ENCODE results near the gene DBNL. TPM values are rescaled to one million over a fixed set of nuclear protein-coding genes. Genes with fewer than 3 reads are reported as not detected.

DBNL gene
- total RNA-seq, 1 experiment from 2014 or later: 183 TPM

DNA sequence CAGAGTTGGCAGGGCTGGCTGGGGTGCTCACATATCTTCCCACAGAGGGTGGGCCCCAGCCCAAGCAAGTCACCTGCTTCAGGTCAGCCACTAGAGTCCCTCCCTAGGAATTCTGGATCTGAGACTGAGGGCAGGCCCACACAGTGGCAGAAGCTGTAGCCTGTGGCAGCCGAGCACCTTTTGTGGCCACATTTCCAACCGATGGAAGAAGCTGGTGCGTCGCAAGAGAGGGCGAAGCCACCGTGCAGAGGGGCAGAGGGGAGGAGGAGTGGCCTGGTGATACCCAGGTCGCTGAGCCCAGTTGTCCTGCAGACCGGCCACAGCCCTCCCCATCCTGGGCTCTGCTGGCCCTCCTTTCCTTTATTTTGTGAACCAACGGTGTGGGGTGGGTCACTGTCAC, 32.6 kb downstream of the DBNL start:
- no peak for DNase-seq (ENCODE audit: low read depth)

DNA sequence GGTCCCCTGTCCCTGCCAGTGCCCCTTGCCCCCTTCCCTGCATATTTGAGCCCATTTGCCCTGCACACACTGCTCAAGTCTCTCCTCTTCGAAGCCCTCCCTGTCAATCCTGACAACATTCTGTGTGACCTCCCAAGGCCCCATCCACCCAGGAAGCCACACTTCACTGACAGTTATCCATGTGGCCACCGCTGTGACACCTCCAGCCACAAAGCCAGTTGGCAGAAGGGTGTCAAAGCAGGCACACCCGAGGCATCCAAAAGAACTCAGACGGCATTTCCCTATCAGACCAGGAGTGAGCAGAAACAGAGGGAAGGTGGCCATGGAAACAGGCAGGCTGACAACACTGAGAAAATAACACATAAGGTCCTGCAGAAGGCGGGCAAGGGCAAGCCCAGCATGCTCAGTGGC, 33.2 kb downstream of the DBNL start:
- DNase-seq (ENCODE audit: low read depth): no peak

DNA sequence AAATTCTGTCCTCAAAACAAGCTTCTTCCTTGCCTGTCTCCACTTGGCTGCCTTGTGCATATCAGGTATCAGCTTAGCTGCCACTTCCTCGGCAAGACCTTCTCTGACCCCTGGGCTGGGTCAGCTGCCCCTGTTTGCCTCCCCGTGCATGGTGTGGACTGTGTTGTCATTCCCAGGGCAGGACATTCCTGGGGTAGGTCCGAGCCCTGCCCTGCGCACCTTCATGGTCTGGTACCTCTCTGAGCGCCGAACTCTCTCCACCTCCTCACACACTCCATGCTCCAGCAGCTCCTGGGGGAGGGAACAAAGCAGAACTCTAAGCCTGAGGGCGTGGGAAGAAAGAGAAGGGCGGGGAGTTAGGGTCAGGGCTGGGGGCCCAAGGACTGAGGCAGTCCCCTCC, 34.0 kb downstream of the DBNL start:
- DNase-seq (ENCODE audit: low read depth): no peak

DNA sequence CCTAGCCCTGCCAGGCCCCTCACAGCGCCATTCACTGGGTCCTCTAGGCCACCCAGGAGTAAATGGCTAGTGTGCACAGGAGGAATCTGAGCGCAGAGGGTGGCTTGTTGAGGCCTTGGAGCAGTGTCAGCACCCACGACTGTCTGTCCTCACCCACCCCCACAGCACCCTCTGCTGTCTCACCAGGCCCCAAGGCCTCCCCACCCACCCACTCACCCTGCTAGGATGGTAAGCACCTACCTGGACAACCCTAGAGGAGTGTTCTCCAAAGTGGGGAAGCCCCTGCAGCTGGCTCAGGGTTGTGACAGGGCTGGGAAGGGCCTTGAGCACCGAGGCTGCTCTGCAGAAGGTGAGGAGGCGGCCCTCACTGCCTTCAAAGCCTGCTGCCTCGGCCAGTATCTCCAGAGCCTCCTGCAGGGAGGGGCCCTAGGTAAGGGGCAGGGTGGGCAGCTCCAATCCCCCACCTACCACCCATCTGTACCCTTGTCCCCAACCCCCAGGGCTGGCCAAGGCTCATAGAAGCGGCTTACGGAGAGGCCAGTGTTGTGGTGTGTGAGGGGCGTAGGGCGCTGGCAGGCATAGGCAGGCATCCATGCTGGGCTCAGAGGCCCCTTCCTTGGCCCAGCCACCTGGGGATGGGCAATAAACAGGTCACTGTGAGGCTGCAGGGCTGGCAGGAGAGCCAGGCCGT, 35.0 kb downstream of the DBNL start:
- DNase-seq (ENCODE audit: low read depth): no peak

DNA sequence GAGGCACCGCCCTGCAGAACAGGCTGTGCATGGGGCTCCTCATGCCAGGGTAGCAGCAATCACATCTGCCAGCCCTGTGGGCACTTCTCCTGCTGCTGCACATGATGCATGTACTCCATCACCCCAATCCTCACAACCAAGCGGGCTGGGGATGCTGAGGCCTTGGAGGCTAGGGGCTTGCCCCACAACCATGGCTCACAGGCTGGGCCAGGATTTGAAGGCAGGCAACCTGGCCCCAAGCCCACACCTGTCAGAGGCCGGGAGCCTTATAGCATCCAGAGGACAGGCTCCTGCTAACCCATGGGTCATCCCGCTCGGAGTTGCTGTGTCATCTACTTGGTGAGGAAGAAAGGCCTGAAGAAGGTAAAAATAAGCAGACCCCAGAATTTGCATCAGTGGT, 35.6 kb downstream of the DBNL start:
- DNase-seq (ENCODE audit: low read depth): no peak

DNA sequence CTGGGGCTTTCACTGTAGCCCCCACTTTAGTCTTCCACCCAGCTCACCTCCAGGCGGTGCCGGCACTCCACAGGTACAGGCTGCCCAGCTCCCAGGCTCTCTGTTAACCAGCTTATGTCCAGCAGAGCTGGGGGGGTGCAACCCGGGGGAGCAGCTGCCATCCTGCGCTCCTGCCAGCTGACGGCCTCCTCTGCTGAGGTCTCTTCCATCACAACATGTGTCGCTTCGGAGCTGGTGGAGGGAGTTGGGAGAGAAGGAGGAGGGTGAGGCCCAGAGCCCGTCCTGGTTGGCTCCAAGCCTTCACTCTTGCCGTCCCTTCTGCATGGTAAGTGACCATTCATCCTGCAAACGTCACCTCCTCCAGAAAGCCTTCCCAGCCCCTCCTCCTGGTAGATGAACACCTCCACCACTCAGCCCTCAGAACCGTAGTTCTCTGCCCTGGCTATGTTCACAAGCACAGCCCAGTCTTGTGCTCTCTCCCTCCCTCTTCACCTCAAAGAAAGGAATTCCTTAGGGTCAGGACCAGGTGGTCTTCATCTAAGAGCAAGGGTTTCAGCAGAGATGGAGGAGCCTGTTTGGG, 36.3 kb downstream of the DBNL start:
- DNase-seq (ENCODE audit: low read depth): no peak

DNA sequence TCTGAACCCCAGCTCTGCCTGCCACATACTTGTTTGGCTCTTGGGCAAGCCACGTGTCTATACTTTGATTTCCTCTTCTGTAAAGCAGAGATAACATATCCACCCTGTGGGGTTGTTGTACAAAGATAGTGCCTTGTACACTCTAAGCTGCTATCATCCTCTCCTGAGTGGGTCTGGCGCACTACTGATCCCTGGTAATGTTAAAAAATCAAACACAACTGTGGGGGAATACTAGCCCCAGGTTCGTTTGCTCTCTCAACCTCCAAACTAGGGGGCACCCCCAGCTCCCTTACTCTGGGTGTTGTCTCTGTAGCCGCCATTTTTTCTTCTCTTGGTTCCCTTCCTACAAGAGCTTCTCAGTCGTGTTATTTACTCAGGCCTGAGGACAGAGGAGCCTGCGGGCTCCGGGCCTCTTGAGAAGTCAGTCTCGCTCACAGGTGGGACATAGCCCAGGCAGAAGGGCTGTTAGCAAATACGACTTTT, 36.8 kb downstream of the DBNL start:
- DNase-seq (ENCODE audit: low read depth): no peak

DNA sequence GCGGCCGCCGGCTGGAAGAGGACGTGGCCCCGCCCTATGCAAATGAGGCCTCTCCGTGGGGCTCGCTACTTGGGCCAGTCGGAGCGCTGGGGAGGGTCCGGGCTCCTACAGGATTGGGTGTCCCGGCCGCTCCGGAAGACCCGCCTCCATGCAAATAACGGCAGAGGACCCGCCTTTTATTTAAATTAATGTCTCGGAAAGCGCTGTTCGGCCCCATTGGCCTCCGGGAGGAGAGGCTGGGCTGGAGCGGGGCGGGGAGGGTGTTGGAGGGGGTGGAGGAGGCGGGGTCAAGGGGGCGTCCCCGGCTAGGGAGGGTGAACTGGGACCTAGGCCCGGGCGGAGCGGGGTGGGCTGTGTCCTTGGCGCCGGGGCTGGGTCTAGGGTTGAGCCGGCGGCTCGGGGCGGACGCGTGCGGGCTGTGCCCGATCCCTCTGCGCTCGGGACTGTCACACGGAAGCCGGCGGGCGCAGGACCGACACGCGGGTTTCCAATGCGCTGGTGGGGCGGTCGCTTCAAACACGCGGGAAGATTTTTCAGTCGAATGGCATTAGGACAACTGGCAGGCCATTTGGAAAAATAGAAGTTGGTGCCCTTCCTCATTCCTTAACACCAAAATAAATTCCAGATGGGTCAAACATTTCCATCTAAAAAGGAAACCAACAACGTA, 38.2 kb downstream of the DBNL start:
- peak; percentile 100 for DNase-seq (ENCODE audit: low read depth)

DNA sequence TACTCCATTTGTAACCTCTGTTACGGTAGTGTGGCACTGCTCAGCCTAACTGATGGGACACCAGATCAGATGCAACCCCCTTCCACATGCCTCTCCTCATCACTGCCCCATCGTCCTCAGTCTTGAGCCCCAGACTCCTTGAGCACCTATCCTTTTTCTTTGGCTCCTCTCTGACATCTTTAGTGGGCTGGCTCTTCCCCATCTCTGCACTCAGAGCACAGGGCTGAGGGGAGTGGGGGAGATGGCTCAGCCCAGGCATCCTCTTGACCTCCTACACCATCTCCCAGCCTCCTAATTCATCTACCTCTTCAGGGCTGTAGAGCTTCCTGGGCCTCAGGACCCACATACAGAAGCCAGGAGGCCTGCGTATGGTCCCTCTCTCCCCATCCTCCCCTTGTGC, 39.3 kb downstream of the DBNL start:
- DNase-seq (ENCODE audit: low read depth): no peak

DNA sequence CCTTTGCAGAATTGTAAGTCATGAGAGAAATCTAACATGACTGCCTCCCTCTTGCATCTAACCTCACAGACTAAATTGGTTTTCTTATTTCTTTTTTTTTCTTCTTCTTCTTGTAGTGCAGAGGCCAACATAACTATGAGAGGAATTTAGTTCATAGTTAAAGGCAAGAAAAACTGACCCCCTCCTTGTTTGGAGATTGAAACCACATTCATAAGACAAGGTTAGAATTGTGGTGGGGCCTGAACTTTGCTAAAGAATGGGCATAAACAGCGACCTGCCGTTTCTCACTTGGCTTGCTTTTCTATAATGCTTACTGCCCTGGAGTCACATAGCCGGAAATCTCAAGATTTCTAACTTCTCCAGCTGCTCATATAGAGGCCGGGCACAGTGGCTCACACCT, 40.2 kb downstream of the DBNL start:
- DNase-seq (ENCODE audit: low read depth): no peak

DNA sequence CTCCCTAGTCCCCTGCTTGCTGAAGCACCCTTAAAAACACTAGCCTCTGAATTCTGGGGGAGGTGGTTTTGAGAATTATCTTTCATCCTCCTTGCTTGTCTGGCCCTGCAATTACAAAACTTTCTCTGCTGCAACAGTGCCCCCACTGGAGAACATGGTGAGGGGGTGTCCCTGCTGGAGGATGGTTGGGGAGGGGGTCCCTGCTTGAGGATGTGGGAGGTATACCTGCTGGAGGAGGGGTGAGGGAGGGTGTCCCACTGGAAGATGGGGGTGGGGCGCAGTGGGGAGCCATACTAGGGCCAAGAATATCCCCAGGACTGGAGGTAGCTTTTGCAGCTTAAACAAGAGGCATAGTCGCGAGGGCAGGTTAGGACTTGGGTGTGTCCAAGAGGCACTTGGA, 41.0 kb downstream of the DBNL start:
- DNase-seq (ENCODE audit: low read depth): no peak

DNA sequence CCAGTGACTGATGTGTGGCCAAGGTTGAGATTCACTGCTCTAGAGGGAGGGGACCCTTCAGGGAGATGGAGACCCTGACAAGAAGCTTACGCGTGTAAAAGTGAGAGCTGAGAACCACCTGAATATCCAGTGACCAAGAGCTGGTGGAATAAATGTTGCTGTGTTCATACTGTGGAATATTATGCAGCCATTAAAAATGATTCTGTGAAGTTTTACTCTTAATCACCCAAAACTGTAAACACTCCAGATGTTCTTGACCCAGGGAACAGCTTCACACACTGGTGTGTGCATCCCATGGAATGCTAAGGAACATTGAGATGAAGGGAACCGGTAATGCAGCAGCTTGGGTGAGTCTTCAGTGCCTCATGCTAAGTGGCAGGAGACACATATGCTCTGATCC, 42.1 kb downstream of the DBNL start:
- no peak for DNase-seq (ENCODE audit: low read depth)

DNA sequence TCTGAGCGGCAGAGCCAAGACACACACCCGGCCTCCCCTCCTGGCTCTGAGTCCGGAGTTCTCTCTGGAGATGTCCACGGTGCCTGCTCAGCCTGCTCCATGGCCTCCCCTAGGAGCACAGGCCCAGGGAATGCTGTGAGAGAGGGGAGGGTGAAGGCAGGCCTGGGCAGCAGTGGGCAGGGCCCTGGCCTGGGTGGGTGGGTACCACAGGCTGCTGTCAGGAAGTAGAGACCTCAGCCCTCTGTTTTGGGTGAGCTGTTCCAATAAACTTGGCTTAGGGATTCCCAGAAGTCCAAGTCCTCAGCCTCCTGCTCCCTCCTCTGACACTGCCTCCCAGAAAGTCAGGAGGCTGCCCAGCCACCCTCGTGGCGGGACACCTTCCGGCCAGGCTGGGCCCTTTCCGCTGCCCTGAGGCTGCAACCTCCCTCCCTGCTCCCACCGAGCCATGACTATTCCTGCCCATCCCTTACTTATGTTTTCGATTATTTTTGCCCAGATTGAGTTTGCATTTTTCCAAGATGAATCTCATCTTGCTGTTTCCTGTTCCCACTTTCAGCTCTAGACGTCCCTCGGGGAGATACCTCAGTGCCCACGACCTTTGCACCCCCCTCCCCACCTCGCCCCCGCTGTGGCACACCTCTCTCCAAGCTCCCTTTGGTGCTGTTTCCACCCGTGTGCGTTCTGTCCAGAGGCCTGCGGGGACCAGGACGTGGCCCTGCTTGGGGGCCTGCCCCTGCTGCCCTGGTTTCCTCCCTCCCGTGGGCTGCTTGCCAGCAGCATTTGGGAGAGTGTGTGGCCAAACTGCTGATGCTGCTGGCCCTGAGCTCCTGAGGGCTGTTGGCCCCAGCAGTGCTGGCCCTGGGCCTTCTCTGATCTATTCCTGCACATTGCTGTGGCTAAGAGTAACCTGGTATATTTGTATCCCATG, 43.7 kb downstream of the DBNL start:
- DNase-seq (ENCODE audit: low read depth): peak; percentile 95

DNA sequence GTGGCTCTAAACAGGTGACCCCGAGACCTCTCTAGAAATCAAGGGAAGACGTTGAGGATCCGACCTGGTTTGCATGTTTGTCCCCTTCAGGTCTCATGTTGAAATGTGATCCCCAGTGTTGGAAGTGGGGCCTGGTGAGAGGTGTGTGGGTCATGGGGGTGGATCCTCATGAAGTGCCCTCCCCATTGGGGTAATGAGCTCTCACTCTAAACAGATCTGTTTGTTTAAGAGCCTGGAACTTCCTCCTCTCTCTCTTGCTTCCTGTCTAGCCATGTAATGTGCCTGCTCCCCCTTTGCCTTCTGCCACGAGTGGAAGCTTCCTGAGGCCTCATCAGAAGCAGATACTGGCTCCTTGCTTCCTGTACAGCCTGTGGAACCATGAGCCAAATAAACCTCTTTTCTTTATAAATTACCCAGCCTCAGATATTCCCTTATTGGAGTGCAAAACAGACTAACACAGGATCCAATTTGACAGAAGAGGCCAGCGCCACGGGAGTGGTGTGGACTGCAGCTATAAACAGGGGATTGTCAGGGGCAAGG, 48.7 kb downstream of the DBNL start:
- no peak for DNase-seq (ENCODE audit: low read depth)

DNA sequence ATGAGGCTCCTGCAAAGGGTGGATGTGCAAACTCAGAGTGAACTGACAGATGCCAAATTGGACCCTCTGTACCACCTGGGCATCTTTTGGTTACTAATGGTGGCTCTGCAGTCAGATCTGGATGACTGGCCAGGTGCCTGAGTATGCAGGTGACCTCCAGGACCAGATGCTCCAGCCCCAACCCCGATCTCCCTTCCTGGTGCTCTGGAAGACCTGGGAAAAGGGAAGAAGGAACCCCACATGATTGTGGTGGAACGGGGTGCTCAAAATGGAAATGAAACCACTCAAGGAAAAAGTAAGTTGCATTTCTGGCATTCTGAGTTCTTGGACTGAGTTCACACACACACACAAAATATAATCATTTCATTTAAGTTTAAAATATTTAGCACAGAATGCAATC, 49.9 kb downstream of the DBNL start:
- no peak for DNase-seq (ENCODE audit: low read depth)

DNA sequence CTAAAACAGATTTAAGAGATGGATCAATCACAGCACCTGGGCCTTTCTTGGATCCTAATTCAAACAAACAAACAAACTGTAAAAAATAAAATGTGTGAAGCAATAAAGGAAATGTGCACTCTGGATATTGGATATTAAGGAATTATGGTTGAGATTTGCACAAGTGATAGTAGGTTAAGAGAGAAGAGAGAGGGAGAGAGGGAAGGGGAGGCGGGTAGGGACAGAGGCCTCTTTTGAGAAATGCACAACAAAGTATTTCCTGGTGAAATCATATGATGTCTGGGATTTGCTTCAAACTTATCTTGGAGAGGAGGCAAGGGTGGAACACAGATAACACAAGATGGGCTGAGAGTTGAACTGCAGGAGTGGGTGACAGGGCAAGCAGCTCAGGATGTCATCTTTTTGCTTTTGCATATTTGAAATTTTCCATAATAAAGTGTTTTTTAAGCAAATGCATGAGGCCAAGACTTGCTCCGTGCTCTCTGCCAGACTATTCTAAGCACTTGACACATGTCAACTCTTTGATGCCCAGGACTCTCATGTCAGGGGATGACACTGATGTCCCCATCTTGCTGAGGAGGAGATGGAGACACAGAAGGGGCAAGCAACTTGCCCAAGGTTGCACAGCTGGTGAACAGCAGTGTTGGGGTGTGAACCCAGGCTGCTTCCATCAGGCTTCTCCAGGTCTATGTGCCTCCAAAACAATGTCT, 50.5 kb downstream of the DBNL start:
- no peak for DNase-seq (ENCODE audit: low read depth)

DNA sequence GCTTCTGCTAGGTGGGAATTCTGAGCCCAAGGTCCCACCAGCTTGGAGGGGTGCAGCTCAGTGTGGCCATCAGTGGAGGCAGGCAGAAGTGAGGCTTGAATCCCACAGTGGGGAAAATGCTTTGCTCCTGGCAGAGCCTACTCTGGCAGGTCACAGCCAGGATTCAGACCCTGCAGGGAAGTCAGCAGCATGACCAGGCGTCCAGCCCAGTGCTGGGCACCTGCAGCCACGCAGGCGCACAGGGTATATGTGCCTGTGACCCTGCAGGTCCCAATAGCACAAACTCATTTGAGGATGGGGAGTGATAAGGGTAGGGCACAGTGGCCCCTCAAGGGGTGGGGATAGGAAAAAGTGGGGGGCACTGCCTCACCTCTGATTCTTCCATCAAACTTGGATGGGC, 51.3 kb downstream of the DBNL start:
- DNase-seq (ENCODE audit: low read depth): no peak

DNA sequence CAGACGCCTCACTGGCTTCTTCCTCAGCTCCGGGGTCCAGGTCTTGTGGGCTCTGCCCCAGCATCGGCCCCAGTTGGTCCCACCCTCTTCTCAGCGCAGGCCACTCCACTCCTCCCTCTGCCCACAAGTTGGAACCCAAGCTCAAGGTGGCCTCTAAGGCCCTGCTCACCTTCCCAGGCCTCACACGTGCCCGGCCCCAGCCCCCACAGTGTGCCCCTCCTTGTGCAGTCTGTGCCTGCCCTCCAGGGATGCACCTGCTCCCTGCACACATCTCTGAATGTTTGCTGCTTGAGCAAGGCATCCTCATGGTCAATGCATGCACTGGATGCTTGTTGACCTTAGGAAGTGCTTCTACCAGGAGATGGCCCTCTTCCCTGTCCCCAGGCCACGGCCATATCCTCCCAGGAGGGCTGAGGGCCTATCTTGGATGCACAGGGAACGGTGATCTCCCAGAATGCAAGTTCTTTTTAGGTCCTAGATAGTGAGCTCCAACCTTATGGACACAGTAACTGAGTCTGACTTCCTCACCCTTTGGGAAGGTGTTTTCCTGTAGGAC, 51.9 kb downstream of the DBNL start:
- DNase-seq (ENCODE audit: low read depth): no peak

DNA sequence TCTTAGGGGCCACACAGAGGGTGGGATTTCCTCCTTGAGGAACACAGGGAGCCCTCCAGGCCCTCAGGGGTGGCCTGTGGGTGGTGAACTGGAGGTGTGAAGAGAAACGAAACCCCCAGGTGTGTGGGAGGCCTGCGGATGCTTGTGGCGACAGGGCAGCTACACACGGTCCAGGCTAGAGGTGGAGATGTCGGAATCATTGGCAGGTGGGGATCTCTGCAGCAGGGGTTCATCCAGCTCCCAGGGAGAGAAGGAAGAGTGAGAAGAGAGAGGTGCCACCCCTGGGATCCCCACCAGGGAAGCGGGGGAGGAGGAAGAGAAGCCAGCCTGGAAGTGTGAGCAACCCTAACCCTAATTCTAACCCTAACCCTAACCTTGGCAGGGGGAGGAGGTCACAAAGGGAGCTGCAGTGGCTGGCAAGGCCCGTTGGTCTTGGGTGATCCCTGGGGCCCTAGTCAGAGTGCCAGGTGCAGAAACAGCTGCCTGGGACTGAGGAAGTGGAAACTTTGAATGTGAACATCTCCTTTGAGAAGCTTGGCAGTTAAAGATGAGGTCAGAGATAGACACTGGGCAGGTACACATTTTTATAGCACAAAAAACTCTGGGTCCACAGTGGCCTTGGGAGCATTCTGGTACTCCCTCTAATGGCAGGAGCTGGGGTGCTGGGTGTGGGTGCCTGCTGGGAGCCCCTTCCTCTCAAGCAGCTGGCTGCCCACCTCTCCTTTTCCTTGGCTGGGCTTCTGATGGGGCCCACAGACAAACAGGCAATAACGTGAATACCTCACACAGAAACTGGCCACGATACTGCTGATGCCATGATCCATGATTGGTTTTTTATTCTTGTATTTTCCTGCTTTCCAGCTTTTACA, 52.8 kb downstream of the DBNL start:
- DNase-seq (ENCODE audit: low read depth): no peak
